ENCODE data around the gene ENTREP1. TPM values are rescaled to one million over a fixed set of nuclear protein-coding genes. Genes with fewer than 3 reads are reported as not detected.

The ENTREP1 gene
- total RNA-seq, 6 donors from 2014 or later = 28.5 to 49.2 (median 38.2) TPM

DNA sequence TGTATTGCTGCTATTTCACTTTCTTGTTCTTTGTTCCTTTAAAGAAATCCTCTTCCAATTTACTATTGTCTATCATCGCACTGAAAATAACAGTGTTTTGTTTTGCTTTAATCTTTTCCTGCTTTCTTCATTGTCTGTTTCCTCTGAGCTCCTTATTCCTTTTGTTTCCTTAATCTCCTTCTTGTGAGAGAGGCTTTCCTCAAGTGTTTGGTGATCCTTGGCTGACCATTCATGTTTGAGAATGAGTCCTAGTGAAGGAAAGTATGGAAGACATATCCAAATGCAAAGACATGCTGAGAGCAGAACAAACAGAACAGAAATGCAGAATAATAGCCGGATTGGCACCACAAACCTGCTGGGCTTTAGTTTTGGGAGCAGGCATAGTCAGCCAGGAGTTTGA, 42.0 kb upstream of the ENTREP1 start:
- Histone ChIP-seq H3K27me3 (no peaks in the 10 kb centered on the region), H3K27ac (no peak overlapping the region), H3K36me3 (no peaks in the 10 kb centered on the region), H3K9me3 (no peaks in the 10 kb centered on the region), H3K4me1 (no peaks in the 10 kb centered on the region), H3K4me3 (no peak overlapping the region)
- DNase-seq (no peak), ATAC-seq (ENCODE audit: low FRiP score in 2 of 2) (no peak)
- 52 to 56% methylated on average over 2 of the region's 2 CpGs for WGBS, 2 donors
- TF ChIP-seq, protein P1, sequence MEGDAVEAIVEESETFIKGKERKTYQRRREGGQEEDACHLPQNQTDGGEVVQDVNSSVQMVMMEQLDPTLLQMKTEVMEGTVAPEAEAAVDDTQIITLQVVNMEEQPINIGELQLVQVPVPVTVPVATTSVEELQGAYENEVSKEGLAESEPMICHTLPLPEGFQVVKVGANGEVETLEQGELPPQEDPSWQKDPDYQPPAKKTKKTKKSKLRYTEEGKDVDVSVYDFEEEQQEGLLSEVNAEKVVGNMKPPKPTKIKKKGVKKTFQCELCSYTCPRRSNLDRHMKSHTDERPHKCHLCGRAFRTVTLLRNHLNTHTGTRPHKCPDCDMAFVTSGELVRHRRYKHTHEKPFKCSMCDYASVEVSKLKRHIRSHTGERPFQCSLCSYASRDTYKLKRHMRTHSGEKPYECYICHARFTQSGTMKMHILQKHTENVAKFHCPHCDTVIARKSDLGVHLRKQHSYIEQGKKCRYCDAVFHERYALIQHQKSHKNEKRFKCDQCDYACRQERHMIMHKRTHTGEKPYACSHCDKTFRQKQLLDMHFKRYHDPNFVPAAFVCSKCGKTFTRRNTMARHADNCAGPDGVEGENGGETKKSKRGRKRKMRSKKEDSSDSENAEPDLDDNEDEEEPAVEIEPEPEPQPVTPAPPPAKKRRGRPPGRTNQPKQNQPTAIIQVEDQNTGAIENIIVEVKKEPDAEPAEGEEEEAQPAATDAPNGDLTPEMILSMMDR (IDR thresholded peaks at IDR 0.05) = no peak
- TF ChIP-seq EP300 (IDR thresholded peaks at IDR 0.05) = no peak
- TF ChIP-seq POLR2AphosphoS5 (IDR thresholded peaks at IDR 0.05) = no peak
- TF ChIP-seq POLR2A (IDR thresholded peaks at IDR 0.05) = no peak

DNA sequence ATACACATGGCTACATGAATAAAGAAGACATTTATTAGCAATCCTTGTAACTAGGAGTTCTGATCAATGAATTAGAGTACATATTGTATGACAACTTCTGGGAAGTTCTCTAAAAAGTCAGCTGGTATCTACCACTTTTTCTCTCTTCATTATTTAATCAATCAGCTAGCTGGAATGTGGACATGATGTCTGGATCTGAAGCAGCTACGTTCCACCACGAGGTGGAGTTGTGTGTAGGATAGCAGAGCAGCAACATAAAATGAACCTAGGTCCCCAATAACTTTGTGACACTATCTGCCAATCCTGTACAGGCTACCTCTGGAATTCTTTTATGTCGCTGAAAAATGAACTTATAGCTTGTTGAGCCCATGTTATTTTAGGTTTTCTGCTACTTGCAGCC, 32.9 kb upstream of the ENTREP1 start:
- Histone ChIP-seq H3K27ac (no peak overlapping the region), H3K36me3 (no peaks in the 10 kb centered on the region), H3K27me3 (no peaks in the 10 kb centered on the region), H3K4me3 (no peak overlapping the region), H3K4me1 (no peaks in the 10 kb centered on the region), H3K9me3 (no peaks in the 10 kb centered on the region)
- DNase-seq = no peak
- WGBS, 2 donors = 82 to 89% methylated on average over 3 of the region's 3 CpGs
- TF ChIP-seq POLR2A (IDR thresholded peaks at IDR 0.05) (no peak), POLR2AphosphoS5 (IDR thresholded peaks at IDR 0.05) (no peak), EP300 (IDR thresholded peaks at IDR 0.05) (no peak)
- TF ChIP-seq, protein P1 (IDR thresholded peaks at IDR 0.05) = no peak
- ATAC-seq (ENCODE audit: low FRiP score in 2 of 2) = no peak

DNA sequence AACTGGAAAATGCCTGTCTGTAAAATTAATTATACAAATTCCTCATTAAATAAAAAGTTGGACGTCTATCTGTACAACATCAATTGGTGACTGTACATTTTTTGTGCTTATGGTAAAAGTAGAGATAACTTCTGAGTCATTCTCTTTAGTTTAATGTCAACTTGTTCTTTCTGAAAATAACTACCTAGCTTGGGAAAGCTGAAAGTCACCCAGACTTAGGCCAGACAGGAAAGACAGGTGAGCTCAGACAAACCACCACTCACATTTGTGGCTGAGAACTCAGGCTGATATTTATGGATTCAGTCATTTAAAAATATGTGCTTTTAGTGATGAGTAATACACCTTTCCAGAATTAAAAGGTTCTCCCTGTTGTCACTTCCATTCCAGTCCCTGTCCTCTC, 31.9 kb upstream of the ENTREP1 start:
- DNase-seq = no peak
- H3K27ac ChIP-seq = no peak overlapping the region
- WGBS, 2 donors = 38 to 55% methylated on average over 1 of the region's 1 CpG
- no peaks in the 10 kb centered on the region for H3K4me1 ChIP-seq
- no peak overlapping the region for H3K4me3 ChIP-seq
- TF ChIP-seq EP300 (IDR thresholded peaks at IDR 0.05) (no peak), POLR2A (IDR thresholded peaks at IDR 0.05) (no peak), POLR2AphosphoS5 (IDR thresholded peaks at IDR 0.05) (no peak)
- TF ChIP-seq, protein P1 (IDR thresholded peaks at IDR 0.05) = no peak
- H3K36me3 ChIP-seq = no peaks in the 10 kb centered on the region
- no peaks in the 10 kb centered on the region for H3K27me3 ChIP-seq
- H3K9me3 ChIP-seq = no peaks in the 10 kb centered on the region
- no peak for ATAC-seq (ENCODE audit: low FRiP score in 2 of 2)

DNA sequence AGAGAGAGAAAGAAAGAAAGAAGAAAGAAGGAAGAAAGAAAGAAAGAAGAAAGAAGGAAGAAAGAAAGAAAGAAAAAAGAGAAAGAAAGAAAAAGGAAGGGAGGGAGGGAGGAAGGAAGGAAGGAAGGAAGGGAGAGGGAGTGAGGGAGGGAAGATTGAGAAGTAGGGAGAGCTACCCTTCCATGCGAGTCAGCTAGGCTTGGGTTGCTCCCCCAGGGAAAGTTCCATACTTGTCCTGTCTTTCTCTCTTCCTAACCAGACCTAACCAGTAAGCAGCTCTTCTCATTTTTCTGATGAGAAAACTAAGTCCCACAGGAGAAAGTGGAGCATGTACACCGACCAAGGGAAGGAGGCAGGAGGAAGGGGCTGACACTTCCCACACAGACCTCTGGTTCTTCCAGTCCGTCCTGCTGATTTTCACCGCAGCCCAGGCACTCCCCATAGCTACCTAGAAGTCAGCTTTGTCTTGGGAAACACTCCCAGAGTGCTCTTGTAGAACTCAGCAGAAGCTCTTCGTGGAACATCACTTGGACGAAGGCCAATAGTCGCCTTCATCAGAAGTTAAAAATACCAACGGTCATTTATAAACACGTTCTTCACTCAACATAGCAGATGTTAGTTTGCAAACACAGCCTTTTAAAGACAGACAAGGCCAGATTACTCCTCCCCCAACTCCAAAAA, 29.0 kb upstream of the ENTREP1 start:
- no peak overlapping the region for H3K27ac ChIP-seq
- DNase-seq (no peak), ATAC-seq (ENCODE audit: low FRiP score in 2 of 2) (no peak)
- H3K4me3 ChIP-seq = no peak overlapping the region
- 38 to 60% methylated on average over 9 of the region's 9 CpGs for WGBS, 2 donors
- H3K27me3 ChIP-seq = no peaks in the 10 kb centered on the region
- no peak for TF ChIP-seq POLR2AphosphoS5 (IDR thresholded peaks at IDR 0.05)
- TF ChIP-seq POLR2A (IDR thresholded peaks at IDR 0.05) = no peak
- TF ChIP-seq, protein P1 (IDR thresholded peaks at IDR 0.05) = no peak
- no peak for TF ChIP-seq EP300 (IDR thresholded peaks at IDR 0.05)
- H3K9me3 ChIP-seq = no peaks in the 10 kb centered on the region
- no peaks in the 10 kb centered on the region for H3K36me3 ChIP-seq
- H3K4me1 ChIP-seq = peaks cover 0 to 4% (median 0%) of the 10 kb centered on the region in 4 donors

Data from upper lobe of left lung (tissue), 6 donors.